Measurements from ENCODE around the gene MIER2.

Gene MIER2

DNA sequence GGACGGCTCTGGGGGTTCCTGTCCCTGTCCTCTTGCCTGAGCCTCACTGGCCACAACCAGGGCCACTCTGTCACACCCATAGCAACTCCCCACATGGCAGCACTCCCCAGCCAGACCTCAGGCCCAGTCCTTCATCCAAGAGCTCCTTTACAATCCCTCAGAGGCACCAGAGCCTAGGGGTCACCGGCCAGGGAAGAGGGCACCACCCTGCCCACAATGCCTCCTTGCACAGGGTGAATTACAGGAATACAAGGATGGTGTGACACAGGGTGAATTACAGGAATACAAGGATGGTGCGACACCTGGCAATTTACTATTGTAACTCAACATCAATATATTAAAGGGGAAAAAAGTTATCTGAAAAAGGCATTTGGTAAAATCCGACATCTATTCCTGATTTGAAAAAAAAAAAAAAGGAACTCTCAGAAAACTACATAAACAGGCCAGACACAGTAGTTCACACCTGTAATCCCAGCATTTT lies 16.5 kb downstream of the MIER2 start:
- DNase-seq = no peak

DNA sequence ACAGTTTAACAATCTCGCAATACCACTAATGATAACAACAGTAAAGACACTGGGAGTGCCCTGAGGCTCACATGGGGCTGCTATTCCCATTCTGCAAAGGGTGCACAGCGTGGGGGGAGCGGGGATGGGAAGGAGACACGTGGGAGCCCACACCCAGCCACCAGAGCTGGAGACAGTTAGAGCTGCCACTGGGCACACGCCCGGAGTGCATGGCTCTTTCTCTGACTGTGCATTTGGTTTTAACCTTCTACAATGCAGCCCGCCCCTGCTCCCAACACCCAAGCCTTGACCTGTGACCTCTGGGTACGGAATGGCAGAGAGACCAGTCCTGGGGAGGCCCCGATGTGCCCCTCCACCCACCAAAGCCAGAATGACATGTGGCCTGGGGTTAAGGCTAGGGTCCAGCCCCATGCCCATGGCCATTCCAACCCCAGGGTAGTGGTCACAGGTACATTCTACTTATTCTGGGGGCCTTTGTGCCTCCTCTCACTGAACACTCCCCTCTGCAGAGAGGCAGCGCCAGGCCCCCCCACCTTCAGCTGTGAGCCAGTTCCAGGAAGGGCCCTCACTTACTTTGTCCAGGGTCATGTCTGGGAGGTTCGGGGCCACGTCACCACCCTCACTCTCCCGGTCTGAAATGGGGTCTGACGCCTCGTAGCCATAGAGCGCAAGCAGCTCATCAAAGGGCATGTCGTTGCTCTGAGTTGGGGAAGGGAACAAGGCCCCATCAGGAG lies 17.1 kb downstream of the MIER2 start:
- no peak for DNase-seq

DNA sequence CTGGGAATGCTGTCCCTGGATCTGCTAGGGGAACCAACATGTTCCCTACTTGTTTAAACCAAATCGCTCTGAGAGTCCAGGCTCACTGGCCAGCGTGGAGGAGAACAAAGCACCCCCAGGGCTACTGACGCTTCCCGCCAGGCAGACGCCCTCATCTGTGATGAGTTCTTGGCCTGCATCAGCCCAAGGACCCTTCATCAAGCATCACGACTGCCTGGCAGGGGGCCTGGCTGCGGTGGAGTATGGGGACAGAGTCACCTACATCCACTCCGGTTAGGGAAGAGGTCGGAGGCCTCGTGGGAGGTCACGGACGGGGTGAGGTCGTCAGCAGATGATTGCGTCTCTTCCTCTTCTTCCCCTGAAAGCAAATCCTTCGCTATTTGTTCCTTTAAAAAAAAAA lies 17.7 kb downstream of the MIER2 start:
- no peak for DNase-seq

DNA sequence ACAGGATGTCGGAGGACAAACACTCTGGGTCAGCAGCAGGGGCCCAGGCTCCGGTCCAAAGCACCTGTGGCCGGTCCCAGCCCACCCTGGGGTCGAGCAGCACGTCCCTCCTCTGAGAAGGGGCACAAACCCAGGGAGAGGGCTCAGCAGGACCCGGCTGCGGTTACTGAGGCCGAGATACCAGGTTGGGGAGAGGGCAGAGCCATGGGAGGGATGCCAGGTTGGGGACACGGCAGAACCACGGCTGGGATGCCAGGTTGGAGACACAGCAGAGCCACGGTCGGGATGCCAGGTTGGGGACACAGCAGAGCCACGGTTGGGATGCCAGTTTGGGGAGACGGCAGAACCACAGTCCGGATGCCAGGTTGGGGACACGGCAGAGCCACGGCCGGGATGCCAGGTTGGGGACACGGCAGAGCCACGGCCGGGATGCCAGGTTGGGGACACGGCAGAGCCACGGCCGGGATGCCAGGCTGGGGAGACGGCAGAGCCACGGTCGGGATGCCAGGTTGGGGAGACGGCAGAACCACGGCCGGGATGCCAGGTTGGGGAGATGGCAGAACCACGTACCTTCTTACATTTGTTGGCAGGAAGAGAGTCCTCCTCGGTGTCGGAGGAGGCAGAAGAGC lies 18.5 kb downstream of the MIER2 start:
- no peak for DNase-seq

DNA sequence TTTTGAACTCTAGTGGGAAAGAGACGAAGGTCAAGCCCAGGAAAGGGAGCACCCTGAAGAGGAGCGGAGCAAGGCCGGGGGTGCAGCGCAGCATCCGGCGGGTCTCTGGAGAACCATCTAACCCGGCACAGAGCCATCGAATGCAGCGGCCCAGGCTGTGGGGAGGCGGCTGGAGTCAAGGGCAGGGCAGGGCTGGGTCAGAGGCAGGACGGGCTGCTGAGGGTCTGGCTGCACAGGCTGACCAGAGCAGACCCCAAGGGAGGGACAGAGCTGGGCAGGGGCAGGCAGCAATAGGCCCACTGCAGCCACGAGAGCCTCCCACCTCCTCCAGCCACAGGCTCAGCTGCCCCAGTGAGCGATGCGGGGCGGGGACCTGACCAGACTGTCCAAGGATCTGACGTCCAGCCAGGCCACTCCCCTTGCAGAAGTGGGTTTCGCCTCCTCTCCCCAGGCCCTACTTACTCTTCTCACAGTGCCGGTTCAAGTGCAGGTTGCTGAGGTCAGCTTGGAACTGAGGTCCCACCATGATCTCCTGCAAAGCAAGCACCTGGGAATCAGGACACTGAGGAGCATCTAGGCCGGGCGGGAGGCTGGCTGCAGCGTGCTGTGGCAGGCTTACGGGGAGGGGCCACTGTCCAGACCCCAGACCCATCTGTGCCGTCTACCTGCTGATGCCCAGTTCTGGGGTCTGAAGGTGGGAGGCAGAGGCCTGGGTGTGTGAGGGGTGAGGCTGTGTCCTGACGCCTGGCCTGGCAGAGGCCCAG lies 19.2 kb downstream of the MIER2 start:
- DNase-seq = no peak

DNA sequence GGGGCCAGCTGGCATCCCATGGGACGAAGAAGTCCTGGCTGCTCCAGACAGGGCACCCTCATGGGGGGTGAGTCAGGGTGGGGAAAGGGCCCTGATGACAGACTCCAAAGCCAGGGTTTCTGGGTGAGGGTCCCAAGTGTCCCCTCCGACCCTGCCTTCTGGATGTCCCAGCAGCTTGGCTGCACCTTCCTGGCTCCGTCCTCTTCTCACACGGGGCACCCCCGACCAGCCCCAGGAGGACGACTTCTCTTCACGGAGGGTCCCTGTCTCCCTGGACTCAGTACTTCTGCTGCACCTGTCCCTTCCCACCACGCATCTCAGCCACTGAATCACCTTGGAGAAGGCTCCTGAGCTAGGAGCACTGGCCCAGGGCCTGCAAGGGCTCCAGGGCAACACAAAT lies 19.9 kb downstream of the MIER2 start:
- DNase-seq = no peak

DNA sequence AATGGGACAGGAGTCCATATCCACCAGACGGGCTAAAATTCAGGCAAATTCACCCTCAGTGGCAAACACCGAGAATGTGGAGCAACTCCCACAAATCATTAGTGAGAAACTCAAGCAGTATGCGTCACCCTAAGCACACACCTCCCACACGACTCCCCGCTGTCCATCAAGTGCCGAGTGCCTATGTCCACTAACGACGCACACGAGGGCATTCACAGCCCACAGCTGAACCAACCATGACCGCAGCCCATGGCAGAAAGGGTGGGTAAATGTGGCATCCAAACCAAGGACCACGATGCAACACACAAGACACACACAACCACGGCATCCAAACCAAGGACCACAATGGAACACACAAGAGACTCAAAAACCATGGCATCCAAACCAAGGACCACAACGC lies 22.0 kb downstream of the MIER2 start:
- DNase-seq = no peak

DNA sequence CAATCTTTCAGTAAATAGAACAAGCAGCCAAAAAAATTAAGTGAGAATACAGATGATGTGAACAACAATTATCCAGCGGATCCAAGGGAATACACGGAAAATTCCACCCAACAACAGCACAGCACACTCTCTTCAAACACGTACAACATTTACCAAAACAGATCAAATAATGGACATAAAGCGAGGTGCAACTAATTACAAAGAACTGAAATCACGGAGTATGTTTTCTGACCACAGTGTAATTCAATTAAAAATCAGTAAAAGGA lies 26.2 kb downstream of the MIER2 start:
- no peak for DNase-seq

DNA sequence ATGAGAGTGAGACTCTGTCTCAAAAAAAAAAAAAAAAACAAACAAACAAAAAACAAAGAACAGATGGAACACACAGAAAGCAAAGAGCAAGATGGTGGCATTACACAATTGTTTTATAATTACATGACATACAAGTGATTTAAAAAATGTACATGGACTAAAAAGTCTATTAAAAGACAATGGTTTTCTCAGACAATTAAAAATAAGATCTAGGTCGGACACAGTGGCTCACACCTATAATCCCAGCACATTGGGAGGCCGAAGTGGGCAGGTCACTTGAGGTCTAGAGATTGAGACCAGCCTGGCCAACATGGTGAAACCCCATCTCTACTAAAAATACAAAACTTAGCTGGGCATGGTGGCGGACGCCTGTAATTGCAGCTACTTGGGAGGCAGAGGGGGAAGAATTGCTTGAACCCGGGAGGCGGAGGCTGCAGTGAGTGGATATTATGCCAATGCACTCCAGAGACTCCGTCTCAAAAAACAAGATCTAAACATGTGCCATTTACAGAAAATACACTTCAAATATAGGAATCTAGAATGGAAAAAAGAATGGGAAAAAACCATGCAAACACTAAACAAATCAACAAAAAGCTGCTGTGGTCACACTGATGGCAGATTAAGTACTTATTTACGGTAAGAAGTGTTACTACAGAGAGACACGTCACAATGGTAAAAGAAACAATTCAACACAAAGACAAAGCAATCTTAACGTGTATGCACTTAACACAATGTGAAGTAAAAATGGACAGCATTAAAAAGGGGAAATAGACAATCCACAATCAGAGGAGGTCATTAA lies 26.7 kb downstream of the MIER2 start:
- DNase-seq = no peak

DNA sequence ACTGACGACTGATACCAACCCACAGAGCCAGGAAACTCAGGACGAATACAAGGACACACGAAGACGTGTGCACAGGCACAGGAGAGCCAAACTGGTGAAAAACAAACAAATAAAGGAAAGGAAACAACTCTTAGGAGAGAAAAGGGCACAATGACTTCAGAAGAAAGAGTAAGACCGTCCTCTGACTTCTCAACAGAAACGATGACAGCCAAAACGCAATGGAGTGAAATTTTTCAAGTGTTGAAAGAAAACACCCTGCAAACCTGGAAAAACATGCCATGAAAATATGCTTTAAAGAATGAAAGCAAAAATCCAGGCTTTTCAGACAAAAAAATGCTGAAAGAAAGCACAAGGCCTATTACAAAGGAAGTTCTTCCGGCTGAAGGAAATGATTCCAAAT lies 28.8 kb downstream of the MIER2 start:
- no peak for DNase-seq

DNA sequence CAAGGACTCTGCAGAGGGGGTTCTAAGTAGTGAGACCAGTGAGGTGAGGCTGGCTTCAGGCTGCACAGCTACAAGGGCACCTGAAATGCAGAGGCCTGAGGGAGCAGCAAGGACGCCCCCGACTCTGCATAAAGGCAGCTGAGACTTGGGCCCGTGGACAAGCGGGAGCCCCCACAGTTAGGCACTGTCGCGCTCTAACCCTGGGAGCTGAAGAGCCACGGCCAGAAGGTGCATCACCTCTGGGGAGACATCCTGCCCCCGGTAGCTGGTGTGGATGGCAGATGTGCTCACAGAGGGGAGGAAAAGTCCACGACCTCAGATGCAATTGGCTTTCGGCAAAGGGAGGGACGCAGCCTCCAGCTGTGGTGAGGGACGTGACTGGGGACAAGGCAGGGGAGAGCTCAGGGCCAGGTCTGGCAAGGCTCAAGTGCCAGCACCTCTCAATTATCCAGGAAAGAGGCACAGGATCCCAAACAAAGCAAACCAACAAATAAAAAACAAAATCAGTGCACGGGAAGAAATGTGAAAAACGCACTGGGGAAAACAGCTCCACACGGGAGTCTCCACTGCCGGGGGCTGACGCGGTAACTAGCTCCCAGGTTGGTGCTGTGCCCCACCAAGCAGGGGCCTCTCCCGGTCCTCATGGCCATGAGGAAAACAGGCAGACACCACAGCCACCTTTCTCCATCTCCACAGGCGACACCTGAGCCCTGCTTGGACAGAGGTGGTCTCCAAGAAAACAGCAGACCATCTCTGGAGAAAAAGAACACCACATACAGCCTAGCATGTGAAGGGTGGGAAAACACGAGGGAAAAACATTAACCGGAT lies 30.4 kb downstream of the MIER2 start:
- no peak for DNase-seq

DNA sequence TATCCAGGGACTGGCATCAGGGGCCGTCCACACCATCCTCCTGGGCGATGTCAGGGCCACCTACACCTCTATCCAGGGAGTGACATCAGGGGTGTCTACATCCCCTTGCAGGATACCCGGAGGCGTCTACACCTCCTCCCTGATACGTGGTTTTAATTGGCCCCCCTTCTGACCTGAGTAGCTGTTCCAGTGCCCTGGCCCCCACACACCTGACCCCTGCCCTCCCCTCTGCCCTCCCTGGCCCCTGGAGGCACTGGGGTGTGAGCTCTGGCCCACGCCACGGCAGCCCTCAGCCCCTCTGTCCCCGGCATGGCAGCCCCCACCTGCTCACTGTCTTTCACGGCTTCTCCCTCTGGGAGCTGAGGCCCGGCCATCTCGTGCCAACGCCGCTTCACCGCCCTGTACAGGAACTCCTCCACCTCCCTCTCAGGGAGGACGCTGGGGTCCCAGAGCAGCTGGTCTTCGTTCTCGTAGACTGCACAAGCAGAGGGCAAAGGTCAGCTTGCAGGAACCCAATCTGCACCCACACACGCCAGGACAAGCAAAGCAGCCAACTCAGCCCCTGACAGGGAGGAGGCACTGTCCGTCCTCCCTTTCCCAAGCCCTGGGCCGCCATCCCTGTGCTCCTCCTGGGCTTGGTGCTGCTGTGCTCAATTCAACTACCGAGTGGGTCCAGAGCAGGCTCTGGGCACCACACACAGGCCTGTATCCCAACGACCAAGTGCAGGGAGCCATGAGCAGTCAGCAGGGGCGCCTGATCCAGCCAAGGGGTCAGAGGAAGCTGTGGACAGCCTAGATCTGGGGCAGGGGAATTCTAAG lies 31.2 kb downstream of the MIER2 start:
- DNase-seq = no peak

DNA sequence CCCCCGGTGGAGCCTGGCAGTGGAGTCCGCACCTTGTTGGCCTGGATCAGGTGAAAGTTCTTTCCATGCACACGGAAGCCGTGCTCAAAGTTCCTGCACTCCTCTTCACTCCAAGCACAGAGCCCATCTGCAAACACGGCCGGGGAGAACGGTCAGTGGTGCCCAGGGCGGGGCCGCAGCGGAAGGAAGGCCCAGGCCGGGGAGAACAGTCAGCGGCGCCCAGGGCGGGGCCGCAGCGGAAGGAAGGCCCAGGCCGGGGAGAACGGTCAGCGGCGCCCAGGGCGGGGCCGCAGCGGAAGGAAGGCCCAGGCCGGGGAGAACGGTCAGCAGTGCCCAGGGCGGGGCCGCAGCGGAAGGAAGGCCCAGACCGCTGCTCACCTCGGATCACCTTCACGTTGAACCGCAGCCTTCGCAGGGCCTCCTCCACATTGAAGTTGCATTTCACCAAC lies 32.8 kb downstream of the MIER2 start:
- DNase-seq = no peak

DNA sequence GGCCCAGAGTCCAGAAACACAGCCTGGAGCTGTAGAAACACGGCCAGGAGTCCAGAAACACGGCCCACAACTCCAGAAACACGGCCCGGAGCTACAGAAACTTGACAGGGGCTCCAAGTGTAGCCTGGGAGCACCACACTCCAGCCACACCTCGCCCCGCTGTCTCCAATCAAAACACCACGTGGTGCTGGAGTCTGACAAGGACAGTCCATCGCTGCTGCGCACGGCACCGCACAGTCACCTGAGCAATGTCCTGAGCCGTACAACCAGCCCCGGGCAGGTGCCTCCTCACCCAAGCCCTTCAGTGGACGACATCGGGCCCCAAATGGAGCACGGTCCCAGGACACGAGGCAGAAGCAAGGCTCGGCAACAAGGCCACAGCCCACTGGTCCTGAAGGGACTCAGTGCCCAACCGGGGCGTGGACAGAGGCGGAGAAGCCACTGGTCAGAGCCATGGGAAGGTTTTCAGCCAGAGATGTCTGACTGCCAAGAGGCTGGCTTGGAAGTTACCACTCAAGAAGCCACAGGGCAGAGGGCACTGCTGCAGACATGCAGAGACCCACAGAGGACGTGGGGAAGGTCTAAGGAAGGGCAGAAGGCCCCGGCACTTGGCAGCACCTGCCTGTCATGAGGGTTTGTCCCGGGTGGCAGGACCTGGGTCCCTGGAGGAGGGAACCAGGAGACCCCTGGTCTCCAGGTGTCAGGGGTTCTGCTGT lies 33.7 kb downstream of the MIER2 start:
- no peak for DNase-seq

DNA sequence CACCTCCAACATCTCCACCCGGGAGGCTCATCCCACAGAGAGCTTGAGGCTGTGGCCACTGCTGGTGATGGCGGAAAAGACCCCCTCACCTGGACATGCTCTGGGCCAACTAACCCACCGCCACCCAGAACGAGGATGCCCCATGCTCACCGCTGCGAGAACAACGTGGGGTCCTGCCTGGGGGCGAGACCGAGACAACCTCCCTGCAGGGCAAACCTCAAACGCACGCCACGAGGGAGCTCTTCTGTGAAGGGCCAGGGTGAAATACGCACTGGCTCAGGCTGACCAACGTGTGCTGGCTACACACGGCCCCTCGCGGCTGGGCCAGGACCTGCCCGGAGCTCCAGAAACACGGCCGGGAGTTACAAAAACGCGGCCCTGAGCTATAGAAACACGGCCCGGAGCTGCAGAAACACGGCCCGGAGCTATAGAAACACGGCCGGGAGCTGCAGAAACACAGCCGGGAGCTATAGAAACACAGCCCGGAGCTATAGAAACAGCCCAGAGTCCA lies 34.4 kb downstream of the MIER2 start:
- no peak for DNase-seq

DNA sequence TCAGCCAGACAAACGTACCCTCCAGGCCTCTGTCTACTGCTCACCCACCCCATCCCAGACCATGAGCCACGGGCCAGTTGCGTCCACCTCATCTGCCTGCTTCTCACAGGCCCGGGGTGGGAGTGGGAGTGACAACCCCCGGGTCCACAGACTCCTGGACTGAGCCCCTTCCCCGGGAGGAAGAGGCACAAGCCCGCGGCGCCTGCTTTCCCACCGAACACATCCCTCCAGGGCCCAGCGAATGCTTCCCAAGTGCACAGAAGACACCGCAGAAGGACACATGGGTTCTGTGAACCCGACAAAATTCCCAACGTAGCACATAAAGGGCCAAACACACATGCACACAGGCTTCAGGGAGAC lies 35.4 kb downstream of the MIER2 start:
- no peak for DNase-seq

DNA sequence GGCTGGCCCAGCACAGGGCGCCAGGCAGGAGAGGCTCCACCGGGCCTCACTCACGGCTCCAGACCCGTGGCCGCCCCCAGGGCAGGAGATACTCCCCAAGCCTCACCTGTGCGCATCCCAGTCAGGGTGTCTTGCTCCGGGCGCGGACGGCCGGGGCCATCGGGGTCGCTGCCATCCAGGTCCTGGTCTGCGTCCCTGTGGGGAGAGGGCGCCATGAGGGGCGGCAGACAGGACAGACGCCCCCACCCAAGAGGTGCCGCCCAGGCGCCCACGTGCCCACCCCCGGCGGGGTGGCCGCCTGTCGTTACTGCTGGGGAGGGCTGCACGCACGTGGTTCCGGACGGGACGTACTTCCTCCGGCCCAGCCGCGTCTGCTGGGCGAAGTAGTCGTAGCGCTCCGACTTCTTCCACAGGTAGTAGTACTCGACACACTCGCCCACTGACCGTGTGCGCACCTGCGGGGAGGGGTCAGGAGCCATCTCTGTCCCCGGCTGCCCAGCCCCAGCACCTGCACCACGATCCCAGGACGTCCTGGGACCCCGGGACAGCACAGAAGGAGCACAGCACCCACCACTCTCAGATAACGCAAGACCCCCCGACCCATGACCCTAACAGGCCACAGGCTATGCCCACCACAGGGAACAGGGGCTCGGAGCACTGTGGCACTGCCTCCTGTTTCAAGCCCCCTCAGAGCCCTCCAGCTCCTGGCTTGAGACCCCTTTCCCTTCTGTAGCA lies 36.0 kb downstream of the MIER2 start:
- DNase-seq = no peak

DNA sequence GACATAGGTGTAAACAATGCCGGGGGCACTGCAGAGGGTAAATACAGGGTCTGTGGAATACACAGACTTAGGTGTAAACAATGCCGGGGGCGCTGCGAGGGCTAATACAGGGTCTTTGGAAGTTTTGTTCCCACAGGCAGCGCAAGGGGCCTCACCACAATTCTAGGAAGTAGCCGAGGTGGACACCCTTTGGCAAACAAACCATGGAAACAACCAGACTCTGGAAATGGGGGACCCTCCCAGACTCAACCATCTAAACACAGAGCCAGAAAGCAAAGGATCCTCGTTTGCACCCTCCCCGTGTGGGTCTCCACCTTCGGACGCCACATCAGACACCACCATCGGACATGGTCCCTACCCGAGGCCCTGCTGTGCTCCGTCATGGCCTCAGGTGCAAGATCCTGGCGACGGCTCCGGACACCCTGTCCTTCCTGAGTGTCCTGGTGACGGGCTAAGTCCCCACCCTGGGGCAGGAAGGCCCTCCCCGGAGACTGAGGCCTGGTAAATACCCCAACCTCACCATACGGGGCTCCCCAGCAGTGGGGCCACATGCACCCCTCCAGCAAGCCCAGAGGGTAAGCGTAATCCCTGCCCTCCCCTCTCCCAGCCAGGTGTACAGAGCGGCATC lies 36.7 kb downstream of the MIER2 start:
- no peak for DNase-seq

DNA sequence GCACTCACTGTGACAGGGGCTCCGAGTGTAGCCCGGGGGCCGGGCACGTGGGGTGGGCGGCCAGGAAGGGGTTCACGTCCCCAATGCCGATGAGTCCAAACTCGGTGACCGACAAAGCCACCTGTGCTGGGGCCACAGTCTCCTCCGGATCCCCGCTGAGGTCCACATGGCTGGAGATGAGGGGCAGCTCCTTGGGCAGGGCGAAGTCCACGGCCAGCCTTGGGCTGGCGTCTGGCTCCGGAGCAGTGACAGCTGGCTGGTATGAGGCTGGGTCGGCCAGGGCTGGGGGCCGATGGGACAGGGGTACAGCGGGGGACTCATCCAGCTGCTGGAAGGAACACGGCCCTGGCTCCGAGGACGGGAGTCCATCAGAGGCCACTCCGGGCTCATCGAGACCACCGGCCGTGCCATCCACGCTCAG lies 37.5 kb downstream of the MIER2 start:
- no peak for DNase-seq

All from NCI-H524 (cell line).